Endothelial cell (in vitro differentiated cells): Measurements from ENCODE around the gene CREB5. TPM values are rescaled to one million over a fixed set of nuclear protein-coding genes. Genes with fewer than 3 reads are reported as not detected.

Source experiments
- DNase-seq: peaks from one replicate; pipeline ENCODE4 v3.0.0; 2021; ENCODE audit warnings: low spot score
- H3K27ac Mint-ChIP-seq: one replicate; pipeline ENCODE4 v1.8.0; 2021; ENCODE audit warnings: mixed read lengths, inconsistent platforms; ENCODE audit not compliant: unreplicated experiment
- H3K27me3 Mint-ChIP-seq: one replicate; pipeline ENCODE4 v1.8.0; 2021; ENCODE audit warnings: mild to moderate bottlenecking, moderate library complexity, mixed read lengths, inconsistent platforms; ENCODE audit not compliant: unreplicated experiment
- H3K36me3 Mint-ChIP-seq: one replicate; pipeline ENCODE4 v1.8.0; 2021; ENCODE audit warnings: mild to moderate bottlenecking, low read depth, mixed read lengths, inconsistent platforms; ENCODE audit not compliant: unreplicated experiment
- H3K4me1 Mint-ChIP-seq: one replicate; pipeline ENCODE4 v1.8.0; 2021; ENCODE audit warnings: mild to moderate bottlenecking, mixed read lengths, inconsistent platforms; ENCODE audit not compliant: unreplicated experiment
- H3K4me3 Mint-ChIP-seq: one replicate; pipeline ENCODE4 v1.8.0; 2021; ENCODE audit warnings: mild to moderate bottlenecking, mixed read lengths, inconsistent platforms; ENCODE audit not compliant: unreplicated experiment
- H3K9me3 Mint-ChIP-seq: one replicate; pipeline ENCODE4 v1.8.0; 2021; ENCODE audit warnings: mixed read lengths, inconsistent platforms; ENCODE audit not compliant: unreplicated experiment
- CTCF ChIP-seq: fragments of 200-600 bp; sonication (generic); IDR thresholded peaks from one replicate; pipeline ENCODE4 v1.5.0; 2021; ENCODE audit warnings: antibody characterized with exemption; ENCODE audit not compliant: unreplicated experiment
- total RNA-seq: library from RNA; stranded (reverse); fragmentation: NEBNext Ultra II Directional; extraction: Animal tissue kit (Norgen Biotek cat#: 25700); gene quantifications from one replicate; pipeline ENCODE4 v1.2.1, GENCODE V29; 2021; ENCODE audit not compliant: unreplicated experiment

CREB5 gene
- total RNA-seq, 1 donor from 2014 or later, result 5.6 TPM

DNA sequence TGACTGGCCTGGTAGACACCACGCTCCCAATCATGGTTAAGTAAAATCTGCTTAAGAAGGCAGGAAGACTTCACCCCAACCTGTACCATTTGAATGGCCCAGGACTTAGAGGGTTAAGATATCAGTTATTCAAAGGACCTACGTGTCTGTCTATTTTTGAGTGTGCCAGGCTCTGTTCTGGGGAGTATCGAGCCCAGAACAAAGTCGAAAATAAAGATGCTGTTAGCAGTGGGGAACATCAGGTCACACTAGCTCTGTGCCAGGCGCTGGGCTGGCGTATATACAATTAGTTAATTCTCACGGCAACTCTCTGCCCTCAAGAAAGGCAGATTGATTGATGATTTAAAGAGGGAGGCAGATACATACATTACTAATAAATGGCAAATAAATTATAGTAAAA, 40.5 kb upstream of the CREB5 start:
- H3K27ac Mint-ChIP-seq, result no peak overlapping the region
- DNase-seq, result no peak
- H3K9me3 Mint-ChIP-seq, result no peaks in the 10 kb centered on the region
- no peak overlapping the region for H3K4me3 Mint-ChIP-seq
- no peaks in the 10 kb centered on the region for H3K4me1 Mint-ChIP-seq
- no peaks in the 10 kb centered on the region for H3K36me3 Mint-ChIP-seq
- TF ChIP-seq CTCF, result no peak
- peaks cover 2% of the 10 kb centered on the region for H3K27me3 Mint-ChIP-seq

- Mint-ChIP-seq H3K4me3 (no peak overlapping the region), H3K9me3 (no peaks in the 10 kb centered on the region), H3K27me3 (peaks cover 2% of the 10 kb centered on the region), H3K4me1 (no peaks in the 10 kb centered on the region), H3K27ac (no peak overlapping the region), H3K36me3 (no peaks in the 10 kb centered on the region)
- no peak for DNase-seq
- TF ChIP-seq CTCF, result no peak
Observed at GRCh38 chr7:28373990-28374389, 38.3 kb upstream of the CREB5 start.

GRCh38 chr7:28375729-28376128, 36.6 kb upstream of the CREB5 start:
- no peak overlapping the region for H3K27ac Mint-ChIP-seq
- H3K27me3 Mint-ChIP-seq, result peaks cover 2% of the 10 kb centered on the region
- no peaks in the 10 kb centered on the region for H3K4me1 Mint-ChIP-seq
- no peaks in the 10 kb centered on the region for H3K9me3 Mint-ChIP-seq
- H3K4me3 Mint-ChIP-seq, result no peak overlapping the region
- TF ChIP-seq CTCF, result no peak
- no peak for DNase-seq
- H3K36me3 Mint-ChIP-seq, result no peaks in the 10 kb centered on the region

GRCh38 chr7:28376634-28377033, 35.7 kb upstream of the CREB5 start:
- no peak for TF ChIP-seq CTCF
- Mint-ChIP-seq H3K4me1 (no peaks in the 10 kb centered on the region), H3K4me3 (no peak overlapping the region), H3K27ac (no peak overlapping the region), H3K36me3 (no peaks in the 10 kb centered on the region), H3K9me3 (no peaks in the 10 kb centered on the region), H3K27me3 (no peaks in the 10 kb centered on the region)
- no peak for DNase-seq

DNA sequence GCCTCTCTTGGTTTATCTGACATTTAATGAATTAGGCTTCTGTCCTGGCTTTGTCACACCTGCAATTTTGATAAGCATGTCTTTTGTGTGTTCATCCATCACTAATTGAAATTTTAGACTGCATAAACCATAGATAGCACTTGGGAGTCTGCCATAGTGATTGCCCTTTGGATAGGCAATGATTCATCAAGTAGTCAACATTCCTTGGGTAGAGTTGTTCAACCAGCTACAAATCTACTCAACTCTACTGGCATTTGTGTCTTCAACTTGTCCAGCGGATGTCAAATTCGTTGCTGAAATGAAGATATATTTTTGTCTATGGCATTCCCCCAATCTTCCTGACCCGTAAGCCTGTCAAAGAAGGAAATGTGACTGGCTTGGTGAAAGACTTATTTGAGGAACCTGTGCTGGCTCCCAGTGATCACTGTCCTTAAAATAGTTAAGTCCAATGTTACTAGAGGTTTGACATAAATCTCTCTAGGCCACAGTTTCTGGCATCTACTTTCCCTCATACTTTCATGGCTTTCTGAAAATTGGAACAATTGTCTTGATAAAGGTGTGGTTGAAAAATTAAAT, 33.7 kb upstream of the CREB5 start:
- Mint-ChIP-seq H3K4me3 (no peak overlapping the region), H3K4me1 (no peaks in the 10 kb centered on the region), H3K27me3 (no peaks in the 10 kb centered on the region), H3K27ac (no peak overlapping the region), H3K9me3 (no peaks in the 10 kb centered on the region), H3K36me3 (no peaks in the 10 kb centered on the region)
- DNase-seq, result no peak
- no peak for TF ChIP-seq CTCF
